NCI-H446 treated with DMSO at 0.1 percent for 48 hours (cell line): ENCODE results near the gene UROS.

ENCODE experiments used
- DNase-seq: peaks from one replicate; lab custom pipeline; 2025; lab: John Stamatoyannopoulos, UW

The UROS gene

GRCh38 chr10:125836746-125837145 is 13.7 kb upstream of the UROS start:
- DNase-seq = no peak

GRCh38 chr10:125828311-125828710 is 5.3 kb upstream of the UROS start:
- no peak for DNase-seq

DNA sequence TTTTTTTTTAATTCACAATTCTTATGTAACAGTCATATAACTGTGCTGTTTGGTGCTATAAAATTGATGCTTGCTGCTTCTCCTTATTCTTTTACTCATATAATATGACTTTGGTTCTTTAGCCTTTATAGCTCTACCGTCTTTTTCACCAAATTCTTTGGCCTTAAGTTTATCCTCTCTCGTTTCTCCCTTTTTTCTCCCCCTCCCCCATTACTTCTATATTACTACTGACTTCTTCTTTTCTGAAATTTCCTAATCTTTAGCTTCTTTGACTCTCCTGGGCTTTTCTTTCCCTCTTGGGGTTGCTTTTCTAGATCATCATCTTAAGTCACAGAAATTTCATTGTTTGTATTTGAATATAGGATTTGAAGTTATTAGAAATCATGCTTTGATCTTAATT is 4.1 kb upstream of the UROS start:
- DNase-seq = no peak

GRCh38 chr10:125824736-125825135 is 1.7 kb upstream of the UROS start:
- DNase-seq = no peak

- no peak for DNase-seq
These were observed 699 bp upstream of the UROS start for GRCh38 chr10:125823663-125824251.

GRCh38 chr10:125820701-125821100 is 2.4 kb downstream of the UROS start:
- DNase-seq = no peak

- no peak for DNase-seq
These were observed 5.6 kb downstream of the UROS start for GRCh38 chr10:125817337-125817946.

GRCh38 chr10:125816548-125816947 is 6.5 kb downstream of the UROS start:
- DNase-seq = no peak

DNA sequence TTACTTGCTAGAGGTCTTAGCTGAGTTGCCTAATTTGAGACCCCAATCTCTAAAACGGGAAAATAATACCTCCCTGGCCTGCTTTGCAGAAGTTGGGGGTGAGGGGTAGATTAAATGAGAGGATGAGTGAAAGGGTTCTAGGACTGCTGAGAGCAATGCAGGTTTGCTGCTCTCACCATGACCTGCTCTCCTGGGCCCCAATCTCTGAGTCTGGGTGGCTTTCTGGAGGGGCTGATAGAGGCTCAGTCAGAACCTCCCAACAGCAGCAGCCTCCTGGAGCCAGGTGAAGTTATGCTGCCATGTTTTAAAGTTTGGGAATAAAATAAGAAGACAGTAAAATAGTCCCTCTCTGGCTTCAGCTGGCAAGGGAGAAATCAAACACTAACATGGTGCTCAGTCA is 7.3 kb downstream of the UROS start:
- DNase-seq = no peak

GRCh38 chr10:125812128-125812750 is 10.8 kb downstream of the UROS start:
- no peak for DNase-seq

DNA sequence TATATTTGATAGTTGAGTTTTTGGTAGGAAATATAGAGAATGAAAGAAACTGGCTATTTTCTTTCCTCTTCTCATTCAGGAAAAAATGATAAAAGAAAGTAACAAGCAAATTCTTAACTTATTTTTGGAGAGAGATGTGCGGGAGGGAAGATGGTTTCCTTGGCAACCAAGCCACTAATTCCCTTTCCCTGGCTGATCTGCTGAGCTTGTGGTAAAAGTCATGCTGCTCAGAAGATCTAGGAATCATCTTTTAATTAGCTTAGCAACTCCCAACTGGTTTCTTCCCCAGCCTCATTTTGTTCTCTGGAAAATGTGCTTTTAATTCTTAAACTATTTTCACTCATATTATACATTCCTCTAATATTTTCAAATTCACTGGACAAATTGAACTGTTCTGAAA is 11.8 kb downstream of the UROS start:
- no peak for DNase-seq

- DNase-seq = no peak
These were observed 15.0 kb downstream of the UROS start for GRCh38 chr10:125808047-125808446.

DNA sequence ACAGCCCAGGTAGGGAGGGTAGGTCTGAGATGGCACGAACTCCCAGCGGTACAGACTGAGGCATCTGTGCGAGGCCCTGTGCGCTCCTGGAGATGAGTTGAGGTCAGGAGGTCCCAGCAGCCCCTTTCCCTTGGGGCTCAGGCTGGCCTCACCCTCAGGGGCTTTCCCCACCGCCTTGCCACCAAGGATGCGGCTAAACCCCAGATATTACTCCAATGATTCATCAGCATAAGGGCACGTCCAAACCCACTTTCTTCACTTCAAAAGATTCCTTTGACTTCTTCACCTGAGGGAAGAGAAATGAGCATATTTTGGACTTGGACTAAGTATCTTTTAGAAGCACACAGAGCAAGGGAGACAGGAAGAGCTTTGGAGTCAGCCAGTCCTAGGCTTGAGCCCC is 20.3 kb downstream of the UROS start:
- DNase-seq = no peak

- no peak for DNase-seq
These were observed 20.9 kb downstream of the UROS start for GRCh38 chr10:125802131-125802530.

DNA sequence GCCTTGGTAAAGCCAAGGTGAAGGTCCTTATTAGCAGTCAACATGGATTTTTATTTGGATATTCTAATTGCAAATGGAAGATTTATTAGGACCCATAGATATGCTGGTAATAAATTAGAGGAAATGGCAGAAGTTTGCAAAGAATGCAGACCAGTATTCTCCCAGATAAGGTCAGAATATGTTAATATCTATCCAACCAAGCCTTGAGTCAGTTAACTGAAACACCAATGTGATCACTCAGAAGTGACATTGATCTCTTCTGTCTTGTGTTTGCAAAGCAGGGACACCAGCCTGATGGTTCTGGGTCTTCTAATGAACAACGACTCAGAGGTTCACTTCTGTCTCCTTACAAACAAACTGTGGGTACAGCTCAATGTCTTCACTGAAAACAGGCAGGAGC is 21.5 kb downstream of the UROS start:
- DNase-seq = no peak

- DNase-seq = no peak
These were observed 23.4 kb downstream of the UROS start for GRCh38 chr10:125799451-125800182.

- DNase-seq = no peak
These were observed 24.9 kb downstream of the UROS start for GRCh38 chr10:125797994-125798662.

GRCh38 chr10:125797424-125797823 is 25.6 kb downstream of the UROS start:
- DNase-seq = no peak

DNA sequence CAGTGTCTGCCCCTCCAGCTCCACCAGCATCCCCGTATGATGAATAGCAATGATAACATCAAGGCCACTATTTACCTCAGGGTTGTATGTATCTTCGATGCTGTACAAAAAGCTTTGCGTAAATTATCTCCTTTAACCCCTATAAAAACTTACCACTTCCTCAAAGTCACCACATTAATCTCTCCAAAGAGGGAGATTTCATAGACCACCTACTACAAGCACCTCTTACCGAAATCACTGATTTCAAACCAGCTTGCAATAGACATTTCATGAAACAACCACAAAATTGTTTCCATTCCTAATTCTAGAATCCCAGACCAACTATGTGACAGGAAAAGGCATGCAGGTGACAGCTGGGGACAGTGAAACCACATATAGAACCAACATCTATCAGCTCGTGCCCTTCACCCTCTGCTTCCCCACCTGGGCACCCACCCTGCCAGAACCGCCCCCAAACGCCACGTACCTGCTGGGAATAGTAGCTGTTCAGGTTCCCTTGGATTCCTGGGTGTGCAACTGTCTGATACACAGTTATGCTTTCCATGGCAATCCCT is 27.3 kb downstream of the UROS start:
- DNase-seq = no peak

GRCh38 chr10:125795128-125795527 is 27.9 kb downstream of the UROS start:
- no peak for DNase-seq

DNA sequence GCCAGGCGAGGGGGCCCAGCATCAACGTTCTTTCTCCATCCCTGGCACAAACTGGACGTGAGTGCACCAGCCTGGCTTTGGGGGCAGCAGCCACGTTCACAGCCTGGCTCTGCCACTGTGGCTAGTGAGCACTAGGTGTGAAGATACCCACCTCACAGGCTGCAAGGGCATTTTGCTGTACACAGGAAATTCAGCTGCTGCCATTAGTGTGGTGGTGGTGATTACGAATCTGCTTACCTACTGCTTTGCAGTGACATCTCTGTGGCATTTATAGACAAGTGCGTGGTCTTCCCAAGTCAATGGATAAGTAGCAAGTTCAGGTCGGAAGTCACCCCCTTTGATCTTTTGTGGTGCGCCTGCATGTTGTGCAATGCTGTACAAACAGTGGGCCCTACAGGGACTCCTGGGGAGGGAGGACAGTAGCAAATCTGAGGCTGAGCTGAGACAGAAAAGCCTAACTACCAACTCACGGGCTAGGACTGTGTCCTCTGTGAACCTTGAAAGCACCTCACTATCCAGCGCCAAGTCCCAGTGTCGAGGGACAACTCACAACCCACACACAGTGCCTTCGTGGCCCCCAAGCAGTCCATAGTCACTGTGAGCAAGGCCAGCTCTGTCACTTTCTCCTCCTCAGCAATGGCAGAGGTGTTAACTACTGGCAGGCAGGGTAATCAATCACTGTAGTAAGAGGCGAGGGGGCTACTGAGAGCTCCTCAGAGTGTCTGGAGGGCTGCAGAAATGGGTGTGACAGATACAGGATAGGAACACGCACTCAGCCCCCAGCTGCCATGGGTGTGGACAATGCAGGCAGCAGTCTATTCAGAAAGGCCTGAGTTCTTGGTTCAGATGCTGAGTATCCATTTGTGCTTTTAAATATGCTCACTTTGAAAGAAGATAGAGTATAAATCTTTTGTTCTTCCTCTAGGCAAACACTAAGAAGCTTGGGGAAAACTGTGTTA is 30.4 kb downstream of the UROS start:
- no peak for DNase-seq
